ENCODE measurements around the gene OVOL3.
A peak's percentile ranks its signal among the peaks of the same experiment; 100 is the strongest.
"Not testable (repeated sequence)": the region's sequence is repeated elsewhere in the genome, so short reads cannot be mapped to it uniquely, and the experiment has no call there.

OVOL3 gene

GRCh38 chr19:36134867-36135266, 23.9 kb downstream of the OVOL3 start:
- H3K27me3 ChIP-seq (ENCODE audit: insufficient read depth, low read length); H2AFZ ChIP-seq (ENCODE audit: insufficient read depth, low read length, poor library complexity); H3K4me3 ChIP-seq (ENCODE audit: low read depth, low read length); H4K8ac ChIP-seq (ENCODE audit: low read depth, low read length); H3K4ac ChIP-seq (ENCODE audit: low read depth, low read length); H3K9me3 ChIP-seq (ENCODE audit: insufficient read depth, low read depth, low read length); H3K4me2 ChIP-seq (ENCODE audit: low read length); H3K79me2 ChIP-seq (ENCODE audit: control insufficient read depth, insufficient read depth, low read length, poor library complexity); H3K23ac ChIP-seq (ENCODE audit: low read length); DNase-seq; H2BK120ac ChIP-seq (ENCODE audit: insufficient read depth, low read length, poor library complexity); H3K14ac ChIP-seq (ENCODE audit: low read length); H3K18ac ChIP-seq (ENCODE audit: low read length); H2BK12ac ChIP-seq (ENCODE audit: low read length); H2BK5ac ChIP-seq (ENCODE audit: low read depth, low read length, poor library complexity); H4K91ac ChIP-seq (ENCODE audit: low read depth, low read length); H3K27ac ChIP-seq (ENCODE audit: low read depth, low read length); H3K36me3 ChIP-seq (ENCODE audit: control insufficient read depth in 1 of 2, insufficient read depth in 2 of 2, low read length in 2 of 2); H2AK5ac ChIP-seq (ENCODE audit: low read length); H3K79me1 ChIP-seq (ENCODE audit: low read length); H3K9ac ChIP-seq (ENCODE audit: low read length); H4K12ac ChIP-seq (ENCODE audit: low read depth, low read length): not testable (repeated sequence)
- WGBS (ENCODE audit: extremely low coverage, insufficient coverage, insufficient read length): no CpG with 5 or more reads among the region's 4 CpGs
- peaks cover 11 to 14% of the 10 kb centered on the region in 2 experiments for H3K4me1 ChIP-seq (ENCODE audit: control insufficient read depth in 1 of 2, insufficient read depth in 2 of 2, low read length in 2 of 2)

- H3K4ac ChIP-seq (ENCODE audit: low read depth, low read length): no peak overlapping the region
- H3K36me3 ChIP-seq (ENCODE audit: control insufficient read depth in 1 of 2, insufficient read depth in 2 of 2, low read length in 2 of 2): peaks cover 6 to 8% of the 10 kb centered on the region in 2 experiments
- H2BK12ac ChIP-seq (ENCODE audit: low read length): no peak overlapping the region
- WGBS (ENCODE audit: extremely low coverage, insufficient coverage, insufficient read length): no CpG with 5 or more reads among the region's 12 CpGs
- H2BK5ac ChIP-seq (ENCODE audit: low read depth, low read length, poor library complexity): no peak overlapping the region
- no peak overlapping the region for H3K4me3 ChIP-seq (ENCODE audit: low read depth, low read length)
- H3K79me1 ChIP-seq (ENCODE audit: low read length): peaks cover 16% of the 10 kb centered on the region
- no peak overlapping the region for H3K18ac ChIP-seq (ENCODE audit: low read length)
- H3K4me1 ChIP-seq (ENCODE audit: control insufficient read depth in 1 of 2, insufficient read depth in 2 of 2, low read length in 2 of 2): peaks cover 12% of the 10 kb centered on the region in 2 experiments
- H3K4me2 ChIP-seq (ENCODE audit: low read length): no peak overlapping the region
- no peak overlapping the region for H2AFZ ChIP-seq (ENCODE audit: insufficient read depth, low read length, poor library complexity)
- no peak overlapping the region for H4K91ac ChIP-seq (ENCODE audit: low read depth, low read length)
- H3K27me3 ChIP-seq (ENCODE audit: insufficient read depth, low read length): no peaks in the 10 kb centered on the region
- H3K79me2 ChIP-seq (ENCODE audit: control insufficient read depth, insufficient read depth, low read length, poor library complexity): peaks cover 15% of the 10 kb centered on the region
- no peak overlapping the region for H3K9ac ChIP-seq (ENCODE audit: low read length)
- H2BK120ac ChIP-seq (ENCODE audit: insufficient read depth, low read length, poor library complexity): no peak overlapping the region
- H2AK5ac ChIP-seq (ENCODE audit: low read length): no peak overlapping the region
- H3K14ac ChIP-seq (ENCODE audit: low read length): no peak overlapping the region
- H3K23ac ChIP-seq (ENCODE audit: low read length): no peak overlapping the region
- DNase-seq: peak; percentile 10 to 18
- H3K9me3 ChIP-seq (ENCODE audit: insufficient read depth, low read depth, low read length): no peaks in the 10 kb centered on the region
- H4K8ac ChIP-seq (ENCODE audit: low read depth, low read length): no peak overlapping the region
- no peak overlapping the region for H4K12ac ChIP-seq (ENCODE audit: low read depth, low read length)
- H3K27ac ChIP-seq (ENCODE audit: low read depth, low read length): no peak overlapping the region
Observed at GRCh38 chr19:36136964-36137686, 26.2 kb downstream of the OVOL3 start.

GRCh38 chr19:36139120-36139472, 28.2 kb downstream of the OVOL3 start:
- H2BK120ac ChIP-seq (ENCODE audit: insufficient read depth, low read length, poor library complexity): peak overlapping the region; percentile 43
- no peaks in the 10 kb centered on the region for H3K27me3 ChIP-seq (ENCODE audit: insufficient read depth, low read length)
- no peak for DNase-seq
- peak overlapping the region; percentile 88 for H4K8ac ChIP-seq (ENCODE audit: low read depth, low read length)
- peak overlapping the region; percentile 58 for H2BK5ac ChIP-seq (ENCODE audit: low read depth, low read length, poor library complexity)
- peaks cover 6% of the 10 kb centered on the region in 2 experiments for H3K4me1 ChIP-seq (ENCODE audit: control insufficient read depth in 1 of 2, insufficient read depth in 2 of 2, low read length in 2 of 2)
- no peak overlapping the region for H3K9ac ChIP-seq (ENCODE audit: low read length)
- no peak overlapping the region for H2BK12ac ChIP-seq (ENCODE audit: low read length)
- H4K12ac ChIP-seq (ENCODE audit: low read depth, low read length): peak overlapping the region; percentile 65
- peak overlapping the region; percentile 95 for H3K27ac ChIP-seq (ENCODE audit: low read depth, low read length)
- H3K4ac ChIP-seq (ENCODE audit: low read depth, low read length): no peak overlapping the region
- H3K14ac ChIP-seq (ENCODE audit: low read length): no peak overlapping the region
- H2AK5ac ChIP-seq (ENCODE audit: low read length): no peak overlapping the region
- peak overlapping the region; percentile 19 for H2AFZ ChIP-seq (ENCODE audit: insufficient read depth, low read length, poor library complexity)
- no CpG with 5 or more reads among the region's 7 CpGs for WGBS (ENCODE audit: extremely low coverage, insufficient coverage, insufficient read length)
- peak overlapping the region; percentile 86 for H3K4me2 ChIP-seq (ENCODE audit: low read length)
- H3K9me3 ChIP-seq (ENCODE audit: insufficient read depth, low read depth, low read length): peaks cover 2% of the 10 kb centered on the region
- no peak overlapping the region for H3K18ac ChIP-seq (ENCODE audit: low read length)
- peaks cover 16% of the 10 kb centered on the region for H3K79me1 ChIP-seq (ENCODE audit: low read length)
- H3K4me3 ChIP-seq (ENCODE audit: low read depth, low read length): no peak overlapping the region
- H4K91ac ChIP-seq (ENCODE audit: low read depth, low read length): peak overlapping the region; percentile 78
- H3K79me2 ChIP-seq (ENCODE audit: control insufficient read depth, insufficient read depth, low read length, poor library complexity): peaks cover 15% of the 10 kb centered on the region
- peaks cover 18% of the 10 kb centered on the region in 2 experiments for H3K36me3 ChIP-seq (ENCODE audit: control insufficient read depth in 1 of 2, insufficient read depth in 2 of 2, low read length in 2 of 2)
- H3K23ac ChIP-seq (ENCODE audit: low read length): no peak overlapping the region

- Histone ChIP-seq H3K9me3 (ENCODE audit: insufficient read depth, low read depth, low read length) (peaks cover 2% of the 10 kb centered on the region), H4K91ac (ENCODE audit: low read depth, low read length) (peak within 1 kb of the TSS; percentile 89), H2BK12ac (ENCODE audit: low read length) (peak within 1 kb of the TSS; percentile 47), H3K9ac (ENCODE audit: low read length) (peak within 1 kb of the TSS; percentile 98), H3K79me2 (ENCODE audit: control insufficient read depth, insufficient read depth, low read length, poor library complexity) (peaks cover 15% of the 10 kb centered on the region), H3K14ac (ENCODE audit: low read length) (peak within 1 kb of the TSS; percentile 99), H3K23ac (ENCODE audit: low read length) (peak within 1 kb of the TSS; percentile 83), H3K18ac (ENCODE audit: low read length) (peak within 1 kb of the TSS; percentile 99), H3K4me3 (ENCODE audit: low read depth, low read length) (peak within 1 kb of the TSS; percentile 95), H4K8ac (ENCODE audit: low read depth, low read length) (peak within 1 kb of the TSS; percentile 88), H3K27ac (ENCODE audit: low read depth, low read length) (peak within 1 kb of the TSS; percentile 95), H3K36me3 (ENCODE audit: control insufficient read depth in 1 of 2, insufficient read depth in 2 of 2, low read length in 2 of 2) (peaks cover 20 to 23% of the 10 kb centered on the region in 2 experiments), H3K79me1 (ENCODE audit: low read length) (peaks cover 16% of the 10 kb centered on the region), H2BK120ac (ENCODE audit: insufficient read depth, low read length, poor library complexity) (peak within 1 kb of the TSS; percentile 81), H3K4me1 (ENCODE audit: control insufficient read depth in 1 of 2, insufficient read depth in 2 of 2, low read length in 2 of 2) (peaks cover 6% of the 10 kb centered on the region in 2 experiments), H3K4me2 (ENCODE audit: low read length) (peak within 1 kb of the TSS; percentile 90), H2AK5ac (ENCODE audit: low read length) (peak within 1 kb of the TSS; percentile 91), H2BK5ac (ENCODE audit: low read depth, low read length, poor library complexity) (peak within 1 kb of the TSS; percentile 84), H3K4ac (ENCODE audit: low read depth, low read length) (peak within 1 kb of the TSS; percentile 87), H3K27me3 (ENCODE audit: insufficient read depth, low read length) (no peaks in the 10 kb centered on the region), H4K12ac (ENCODE audit: low read depth, low read length) (peak within 1 kb of the TSS; percentile 73), H2AFZ (ENCODE audit: insufficient read depth, low read length, poor library complexity) (peak within 1 kb of the TSS; percentile 91)
- peak; percentile 99 for DNase-seq
- WGBS (ENCODE audit: extremely low coverage, insufficient coverage, insufficient read length): no CpG with 5 or more reads among the region's 75 CpGs
Observed at GRCh38 chr19:36139473-36140303, 28.7 kb downstream of the OVOL3 start, which contains the start of gene CAPNS1. CAPNS1 (plus strand) TSS chr19:36140066; CDS start chr19:36141012, 946 bp downstream.
